Subcutaneous adipose tissue (tissue), 4 donors: ENCODE data around the gene ADM2. TPM values are rescaled to one million over a fixed set of nuclear protein-coding genes. Genes with fewer than 3 reads are reported as not detected.

ENCODE experiments used
- total RNA-seq, 4 donors: library from RNA; depleted of rRNA; stranded (reverse); fragments of >200 nt; gene quantifications; one replicate each; pipeline ENCODE4 v1.1.0, GENCODE V29; 2016
- TF ChIP-seq, protein P1 (sequence below): fragments of 450-650 bp; IDR thresholded peaks from one replicate; pipeline ENCODE4 v1.5.1; 2016; ENCODE audit warnings: low read depth, mild to moderate bottlenecking, control low read depth, antibody characterized with exemption, moderate library complexity

Gene ADM2
- total RNA-seq, 4 donors from 2014 or later: not detected

DNA sequence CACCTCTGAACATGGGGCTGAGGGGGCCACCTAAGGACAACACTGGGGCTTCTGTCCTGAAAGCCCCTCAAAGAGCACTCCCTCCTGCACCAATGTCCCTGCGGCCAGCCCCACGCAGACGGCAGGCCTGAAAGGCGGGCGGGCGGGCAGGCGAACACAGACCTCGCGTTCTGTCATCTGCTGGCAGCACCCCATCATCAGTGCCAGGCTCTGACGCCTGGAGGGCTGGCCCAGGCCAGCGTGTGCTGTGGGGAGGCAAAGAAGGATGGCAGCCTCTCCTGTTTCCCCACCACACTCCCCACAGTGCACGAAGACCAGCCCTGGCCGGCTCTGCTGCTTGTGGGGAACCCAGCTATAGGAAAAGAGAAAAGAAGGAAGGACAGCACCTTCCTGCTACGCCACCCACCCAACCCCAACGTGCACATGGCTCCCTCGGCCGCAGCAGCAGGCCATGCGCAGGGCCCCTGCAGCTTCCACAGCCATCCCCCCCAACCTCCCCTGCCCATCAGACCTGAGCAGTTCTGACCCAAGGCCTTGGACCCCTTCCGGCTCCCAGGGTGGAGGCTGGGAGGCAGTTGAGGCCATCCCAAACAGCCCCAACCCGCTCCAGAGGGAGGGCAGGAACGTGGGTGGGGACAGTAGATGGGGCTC is 10.0 kb upstream of the ADM2 start:
- TF ChIP-seq, protein P1, sequence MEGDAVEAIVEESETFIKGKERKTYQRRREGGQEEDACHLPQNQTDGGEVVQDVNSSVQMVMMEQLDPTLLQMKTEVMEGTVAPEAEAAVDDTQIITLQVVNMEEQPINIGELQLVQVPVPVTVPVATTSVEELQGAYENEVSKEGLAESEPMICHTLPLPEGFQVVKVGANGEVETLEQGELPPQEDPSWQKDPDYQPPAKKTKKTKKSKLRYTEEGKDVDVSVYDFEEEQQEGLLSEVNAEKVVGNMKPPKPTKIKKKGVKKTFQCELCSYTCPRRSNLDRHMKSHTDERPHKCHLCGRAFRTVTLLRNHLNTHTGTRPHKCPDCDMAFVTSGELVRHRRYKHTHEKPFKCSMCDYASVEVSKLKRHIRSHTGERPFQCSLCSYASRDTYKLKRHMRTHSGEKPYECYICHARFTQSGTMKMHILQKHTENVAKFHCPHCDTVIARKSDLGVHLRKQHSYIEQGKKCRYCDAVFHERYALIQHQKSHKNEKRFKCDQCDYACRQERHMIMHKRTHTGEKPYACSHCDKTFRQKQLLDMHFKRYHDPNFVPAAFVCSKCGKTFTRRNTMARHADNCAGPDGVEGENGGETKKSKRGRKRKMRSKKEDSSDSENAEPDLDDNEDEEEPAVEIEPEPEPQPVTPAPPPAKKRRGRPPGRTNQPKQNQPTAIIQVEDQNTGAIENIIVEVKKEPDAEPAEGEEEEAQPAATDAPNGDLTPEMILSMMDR: no peak

DNA sequence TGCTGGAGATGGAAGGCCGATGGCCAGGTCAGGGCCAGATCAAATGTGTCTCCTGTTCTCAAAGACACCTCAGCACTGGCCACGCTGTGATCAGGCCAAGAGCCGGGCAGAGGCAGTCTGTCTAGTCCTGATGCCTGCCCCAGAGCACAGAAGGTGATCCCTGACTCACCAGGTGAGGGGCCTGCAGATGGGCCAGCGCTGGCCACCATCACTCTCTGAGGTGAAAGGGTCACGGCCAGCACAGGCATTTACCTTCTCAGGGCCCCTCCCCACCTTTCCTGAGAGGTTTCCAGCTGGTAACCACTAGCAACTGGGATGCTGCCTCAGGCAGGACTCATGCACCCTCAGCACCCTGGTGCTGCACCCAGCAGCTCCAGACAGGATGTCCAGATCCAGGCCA is 9.4 kb upstream of the ADM2 start:
- TF ChIP-seq, protein P1: no peak

DNA sequence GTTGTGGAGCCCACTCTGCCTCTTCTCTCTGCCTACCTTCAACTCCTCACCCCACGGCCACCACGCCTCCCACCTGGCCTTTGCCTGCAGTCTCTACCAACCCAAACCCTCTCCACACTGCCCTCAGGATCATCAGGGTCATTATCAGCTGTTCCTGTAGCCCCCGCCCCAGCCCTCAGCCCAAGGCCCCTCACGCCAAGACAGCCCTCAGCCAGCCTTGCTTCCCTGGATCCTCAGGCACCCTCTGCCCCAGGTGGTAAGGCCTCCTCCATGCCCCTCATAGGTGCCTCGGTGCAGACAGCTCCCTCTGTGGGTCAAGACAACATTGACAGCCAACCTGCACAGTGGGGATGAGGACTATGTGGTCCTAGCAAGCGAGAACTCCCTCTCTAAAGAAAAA is 8.3 kb upstream of the ADM2 start:
- TF ChIP-seq, protein P1: no peak

DNA sequence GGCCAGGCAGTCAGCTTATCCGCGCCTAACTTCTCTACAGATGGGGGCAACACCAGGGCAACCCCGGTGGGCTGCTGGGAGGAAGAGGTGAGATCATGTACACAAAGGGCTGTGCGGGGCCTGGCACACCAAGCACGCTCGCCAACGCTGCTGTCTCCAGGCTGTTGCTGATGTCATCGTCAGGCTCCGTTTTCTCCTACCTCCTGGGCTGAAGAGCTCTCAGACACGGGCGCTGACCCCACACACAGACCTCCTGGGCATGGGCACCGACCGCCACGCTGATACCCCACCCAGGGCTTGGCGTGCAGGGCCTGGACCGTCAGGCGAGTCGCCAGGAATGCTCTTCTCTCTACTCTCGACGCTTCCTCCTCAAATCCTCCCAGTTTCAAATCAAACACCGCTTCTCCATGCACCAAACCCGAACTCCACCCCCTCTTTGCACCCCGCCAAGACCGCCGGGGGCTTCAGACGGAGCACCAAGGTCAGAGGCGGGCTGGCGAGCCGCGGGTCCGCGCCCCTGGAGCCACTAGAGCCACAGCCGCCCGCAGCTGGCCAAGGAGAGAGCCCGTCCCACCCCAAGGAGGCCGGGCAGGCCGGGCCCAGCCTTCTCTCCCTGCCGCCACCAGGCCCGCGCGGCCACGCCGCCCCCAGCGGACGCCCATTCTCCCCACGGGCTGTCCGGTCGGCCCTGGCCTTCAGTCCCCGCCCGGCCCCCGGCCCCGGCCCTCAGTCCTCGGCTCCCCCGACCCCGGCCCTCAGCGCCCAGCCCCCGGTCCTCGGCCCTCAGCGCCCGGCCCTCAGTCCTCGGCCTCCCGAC is 7.3 kb upstream of the ADM2 start:
- TF ChIP-seq, protein P1: no peak

DNA sequence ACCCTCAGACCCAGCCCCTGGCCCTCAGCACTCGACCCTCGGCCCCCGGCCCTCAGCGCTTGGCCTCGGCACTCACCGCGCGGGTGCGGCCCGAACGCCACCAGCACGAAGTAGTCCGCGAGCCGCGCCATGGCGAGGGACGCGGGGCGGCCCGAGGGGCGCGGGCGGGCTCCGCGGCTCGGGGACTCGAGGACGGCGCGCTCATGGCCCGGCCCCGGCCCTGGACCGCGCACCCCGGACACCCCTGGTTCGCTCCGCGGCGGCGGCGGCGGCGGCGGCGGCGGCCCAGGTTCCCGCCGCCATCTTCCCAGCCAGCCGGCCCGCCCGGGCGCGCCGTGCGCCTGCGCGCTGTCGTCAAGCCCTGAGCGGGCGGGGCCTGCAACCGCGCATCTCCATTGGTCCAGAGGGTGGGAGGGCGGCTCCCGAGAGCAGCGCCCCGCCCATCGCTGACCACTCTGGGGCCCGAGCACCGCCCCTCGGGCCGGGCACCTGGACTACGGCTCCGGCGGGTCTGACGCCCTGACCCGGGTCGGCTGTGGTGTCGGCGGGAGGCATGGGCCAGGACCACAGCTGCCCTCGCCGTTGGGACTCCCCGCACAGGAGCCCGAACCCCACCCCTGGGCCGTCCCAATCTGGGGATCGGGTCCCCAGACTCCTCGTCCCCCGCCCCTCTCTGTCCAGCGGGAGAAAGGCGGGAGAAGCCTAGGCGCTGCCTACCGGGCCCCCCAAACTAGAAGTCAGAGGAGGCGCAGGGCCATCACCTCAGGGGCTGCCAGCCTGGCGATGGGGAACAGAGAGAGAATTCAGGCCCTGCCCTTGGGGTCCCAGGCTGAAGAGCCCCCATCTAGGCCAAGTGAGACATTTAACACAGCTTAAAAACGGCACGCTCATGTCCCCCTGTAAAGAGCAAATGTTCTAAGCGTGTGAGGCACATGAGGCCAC is 6.4 kb upstream of the ADM2 start, which contains the start of gene SBF1:
Gene SBF1, minus strand, starts transcription at position 326 of the 942 bp plus-strand sequence. Its CDS starts 195 bp downstream, at position 131.
- TF ChIP-seq, protein P1: no peak

DNA sequence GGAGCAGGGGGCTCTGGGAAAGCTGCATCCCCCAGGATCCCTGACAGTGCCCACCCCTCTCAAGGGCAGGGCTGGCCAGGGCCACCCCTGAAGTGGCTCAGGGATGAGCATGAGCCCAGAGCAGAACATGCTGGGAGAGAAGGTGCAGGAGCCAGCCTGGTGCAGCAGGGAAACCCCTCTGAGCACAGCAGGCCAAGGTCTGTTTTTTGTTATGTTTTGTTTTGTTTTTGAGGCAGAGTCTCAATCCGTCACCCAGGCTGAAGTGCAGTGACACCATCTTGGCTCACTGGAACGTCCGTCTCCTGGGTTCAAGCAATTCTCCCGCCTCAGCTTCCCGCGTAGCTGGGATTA is 5.7 kb upstream of the ADM2 start:
- TF ChIP-seq, protein P1: no peak

DNA sequence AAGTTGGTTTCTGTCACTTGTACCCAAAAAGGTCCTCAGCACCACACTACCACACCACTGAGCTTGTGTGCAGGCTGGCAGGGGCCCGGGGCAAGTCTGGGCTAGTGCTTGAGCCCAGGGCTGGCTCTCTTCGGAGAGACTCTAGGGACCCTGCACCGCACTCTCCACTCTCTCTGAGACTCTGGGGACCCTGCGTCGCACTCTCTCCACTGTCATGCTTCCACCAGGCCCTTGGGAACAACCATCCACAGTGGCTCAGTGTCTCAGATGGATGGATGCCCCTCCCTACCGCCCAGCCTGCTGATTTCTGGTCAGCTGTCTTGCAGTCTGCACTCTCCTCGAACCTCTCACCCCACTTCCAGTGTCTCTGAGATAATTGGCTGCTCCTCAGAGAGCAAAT is 4.5 kb upstream of the ADM2 start:
- TF ChIP-seq, protein P1: no peak
